Upper lobe of right lung (tissue), 1 donor: ENCODE results near the gene SGPP1. TPM values are rescaled to one million over a fixed set of nuclear protein-coding genes. Genes with fewer than 3 reads are reported as not detected.

Experiments
- ATAC-seq: fragments of 200-7000 bp; cut with Tn5 transposase; one replicate; pipeline ENCODE4 v1.9.1; 2020; ENCODE audit warnings: mild to moderate bottlenecking, moderate library complexity
- DNase-seq: peaks from one replicate; pipeline ENCODE4 v3.0.0-alpha.2; 2020
- H3K27ac ChIP-seq: fragments of 200-600 bp; one replicate; pipeline ENCODE4 v1.8.0; 2022
- H3K27me3 ChIP-seq: fragments of 200-600 bp; one replicate; pipeline ENCODE4 v1.8.0; 2022; ENCODE audit warnings: mild to moderate bottlenecking
- H3K36me3 ChIP-seq: fragments of 200-600 bp; one replicate; pipeline ENCODE4 v1.8.0; 2022
- H3K4me1 ChIP-seq: fragments of 200-600 bp; one replicate; pipeline ENCODE4 v1.8.0; 2022
- H3K4me3 ChIP-seq: fragments of 200-600 bp; one replicate; pipeline ENCODE4 v1.8.0; 2022; ENCODE audit warnings: mild to moderate bottlenecking
- H3K9me3 ChIP-seq: fragments of 200-600 bp; one replicate; pipeline ENCODE4 v1.8.0; 2022
- CTCF ChIP-seq: fragments of 200-600 bp; IDR thresholded peaks from one replicate; pipeline ENCODE4 v1.8.0; 2022; ENCODE audit warnings: antibody characterized with exemption
- intact Hi-C: fragments of 100-400 bp; cut with DNase I; formaldehyde crosslinking; loops from one replicate; pipeline ENCODE4 v1.11.0; 2022
- total RNA-seq: library from RNA; stranded (reverse); fragmentation: NEBNext Ultra II Directional; extraction: Animal tissue kit (Norgen Biotek cat#: 25700); gene quantifications from one replicate; pipeline ENCODE4 v1.2.1, GENCODE V29; 2021
- donor health status: DM: no; HTN: yes; CAD: no; lungs with severe emphysema.

The SGPP1 gene
- total RNA-seq, 1 donor from 2014 or later, result 22.3 TPM

DNA sequence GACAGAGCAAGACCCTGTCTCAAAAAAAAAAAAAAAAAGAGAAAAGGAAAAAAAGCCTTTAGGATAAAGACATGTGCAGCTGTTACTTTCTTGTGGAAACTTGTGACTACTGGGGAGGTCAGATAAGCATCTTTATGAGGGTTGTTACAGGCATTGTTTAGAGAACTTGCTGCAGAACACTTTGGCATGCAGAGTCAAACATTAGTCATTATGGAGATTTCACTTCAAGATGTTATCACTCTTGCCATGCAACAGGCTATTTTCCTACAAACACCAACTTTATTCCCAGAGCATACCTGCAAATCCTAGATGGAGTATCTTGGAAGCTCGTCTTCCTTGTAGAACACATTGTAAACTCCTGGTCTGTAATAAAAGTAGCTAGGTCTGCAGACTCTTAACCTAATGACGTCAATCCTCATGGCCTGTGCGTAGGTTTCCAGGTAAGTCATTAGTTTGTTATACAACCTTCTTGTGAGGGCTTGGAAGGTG is 49.9 kb downstream of the SGPP1 start:
- Histone ChIP-seq H3K4me1 (no peaks in the 10 kb centered on the region), H3K4me3 (no peak overlapping the region), H3K9me3 (no peaks in the 10 kb centered on the region), H3K36me3 (no peaks in the 10 kb centered on the region), H3K27ac (no peak overlapping the region), H3K27me3 (no peaks in the 10 kb centered on the region)
- no peak for TF ChIP-seq CTCF
- DNase-seq (no peak), ATAC-seq (peak; percentile 23)
- intact Hi-C loops, result no loop called here

GRCh38 chr14:63676615-63677014 is 51.2 kb downstream of the SGPP1 start:
- intact Hi-C loops, result no loop called here
- Histone ChIP-seq H3K9me3 (no peaks in the 10 kb centered on the region), H3K27me3 (no peaks in the 10 kb centered on the region), H3K4me1 (no peaks in the 10 kb centered on the region), H3K4me3 (no peak overlapping the region), H3K27ac (no peak overlapping the region), H3K36me3 (no peaks in the 10 kb centered on the region)
- no peak for DNase-seq
- no peak for ATAC-seq
- TF ChIP-seq CTCF, result no peak

DNA sequence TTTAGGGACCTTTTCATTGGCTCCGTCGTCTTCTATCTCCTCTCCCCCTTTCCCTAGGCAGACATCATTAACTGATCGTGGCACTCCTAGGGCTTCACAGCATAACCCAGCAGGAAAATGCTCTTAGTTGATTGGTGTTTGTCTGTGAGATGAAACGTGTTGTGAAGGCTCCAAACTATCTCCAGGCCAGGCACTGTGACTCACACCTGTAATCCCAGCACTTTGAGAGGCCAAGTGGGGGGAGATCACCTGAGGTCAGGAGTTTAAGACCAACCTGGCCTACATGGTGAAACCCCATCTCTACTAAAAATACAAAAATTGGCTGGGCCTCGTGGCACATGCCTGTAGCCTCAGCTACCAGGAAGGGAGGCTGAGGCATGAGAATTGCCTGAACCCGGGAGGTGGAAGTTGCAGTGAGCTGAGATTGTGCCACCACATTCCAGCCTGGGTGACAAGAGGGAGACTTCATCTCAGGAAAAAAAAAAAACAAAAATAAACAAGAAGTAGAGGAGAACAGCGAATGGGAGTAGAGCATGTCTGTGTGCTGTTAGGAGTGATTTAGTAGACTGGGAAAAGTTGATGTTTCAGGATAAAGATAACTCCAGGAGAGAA is 53.9 kb downstream of the SGPP1 start:
- no peaks in the 10 kb centered on the region for H3K4me1 ChIP-seq
- no peak overlapping the region for H3K27ac ChIP-seq
- no peaks in the 10 kb centered on the region for H3K36me3 ChIP-seq
- H3K27me3 ChIP-seq, result no peaks in the 10 kb centered on the region
- ATAC-seq, result no peak
- intact Hi-C loops, result no loop called here
- no peak for TF ChIP-seq CTCF
- no peak for DNase-seq
- no peak overlapping the region for H3K4me3 ChIP-seq
- H3K9me3 ChIP-seq, result no peaks in the 10 kb centered on the region

GRCh38 chr14:63673255-63673654 is 54.6 kb downstream of the SGPP1 start:
- no peaks in the 10 kb centered on the region for H3K4me1 ChIP-seq
- intact Hi-C loops, result no loop called here
- ATAC-seq (no peak), DNase-seq (no peak)
- no peaks in the 10 kb centered on the region for H3K27me3 ChIP-seq
- no peak overlapping the region for H3K27ac ChIP-seq
- TF ChIP-seq CTCF, result no peak
- no peak overlapping the region for H3K4me3 ChIP-seq
- H3K36me3 ChIP-seq, result no peaks in the 10 kb centered on the region
- no peaks in the 10 kb centered on the region for H3K9me3 ChIP-seq

DNA sequence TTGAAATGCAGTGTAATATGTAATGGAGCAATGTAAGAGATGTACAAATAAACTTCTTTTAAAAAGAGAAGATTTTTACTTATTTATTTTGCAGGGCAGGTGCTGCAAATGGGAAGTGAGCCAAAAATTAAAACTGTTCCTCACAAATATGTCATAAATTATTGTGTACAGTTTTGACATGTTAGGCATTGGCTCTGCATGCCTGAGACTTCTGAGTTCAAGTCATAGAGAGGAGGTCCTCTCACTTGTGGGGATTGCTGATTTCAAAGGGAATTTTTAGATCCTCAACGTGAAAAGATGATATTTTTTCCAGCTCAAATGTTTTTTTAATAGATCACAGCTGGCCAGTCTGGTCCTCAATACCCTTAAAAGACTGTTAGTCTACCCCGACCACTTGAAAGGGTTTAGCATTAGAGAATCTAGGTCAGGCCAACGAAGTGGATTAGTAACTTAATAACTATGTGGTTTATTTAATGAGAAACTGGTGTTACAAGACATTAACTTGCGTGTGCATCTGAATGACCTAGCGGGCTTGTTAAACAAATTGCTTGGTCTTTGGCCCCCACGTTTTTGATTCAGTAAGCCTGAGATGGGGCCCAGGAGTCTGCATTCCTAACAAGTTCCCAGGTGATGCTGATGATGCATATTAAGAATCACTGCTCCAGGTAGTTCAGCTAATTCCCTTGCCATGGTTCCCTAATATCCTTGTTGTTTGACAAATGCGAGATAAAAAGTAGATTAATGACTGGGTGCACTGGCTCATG is 55.3 kb downstream of the SGPP1 start:
- no peak for TF ChIP-seq CTCF
- DNase-seq, result no peak
- intact Hi-C loops, result no loop called here
- Histone ChIP-seq H3K4me3 (no peak overlapping the region), H3K9me3 (no peaks in the 10 kb centered on the region), H3K27me3 (no peaks in the 10 kb centered on the region), H3K36me3 (no peaks in the 10 kb centered on the region), H3K27ac (no peak overlapping the region), H3K4me1 (no peaks in the 10 kb centered on the region)
- peak; percentile 55 for ATAC-seq
